AG04449 (cell line): Measurements from ENCODE around the gene PDE4D.
A peak's percentile ranks its signal among the peaks of the same experiment; 100 is the strongest.

Source experiments
- CTCF ChIA-PET: fragments of 350-600 bp; formaldehyde crosslinking; extraction: SDS; loops from one replicate; lab custom pipeline; 2021; ENCODE audit warnings: antibody characterized with exemption; lab: Yijun Ruan, JAX
- POLR2A ChIA-PET: fragments of 400-600, 350-600 bp; formaldehyde crosslinking; extraction: SDS; loops from one replicate; lab custom pipeline; 2020; ENCODE audit warnings: antibody characterized with exemption, inconsistent platforms; lab: Yijun Ruan, JAX
- DNase-seq: peaks from one replicate; pipeline ENCODE4 v3.0.0-alpha.2; 2010; ENCODE audit warnings: low read depth, low spot score
- H3K4me3 ChIP-seq: 2 replicates; pipeline ENCODE4 v1.5.1; 2011; ENCODE audit warnings: low read depth, mild to moderate bottlenecking, control low read depth, low read length
- CTCF ChIP-seq: IDR thresholded peaks from one replicate; pipeline ENCODE4 v1.5.1; 2011; ENCODE audit warnings: mild to moderate bottlenecking, moderate library complexity, low read length, control low read depth, inconsistent platforms; ENCODE audit not compliant: insufficient read depth; ENCODE audit errors: missing control alignments

PDE4D gene

GRCh38 chr5:59188419-59189225 is 704.9 kb downstream of the PDE4D start:
- no peak overlapping the region for H3K4me3 ChIP-seq
- DNase-seq, result no peak
- peak; percentile 39 for TF ChIP-seq CTCF
- POLR2A ChIA-PET, result no interaction called here
- CTCF ChIA-PET, result interaction anchor here (0.6 to 11.1 kb wide), 72 partner anchors 8 to 617 kb away, joined by 3 to 367 read pairs (median 5); no protein-coding TSS in a partner anchor

- ChIA-PET CTCF (interaction anchor here (0.9 to 11.1 kb wide), 50 partner anchors 9 to 617 kb away, joined by 3 to 367 read pairs (median 5); no protein-coding TSS in a partner anchor), POLR2A (no interaction called here)
- DNase-seq, result no peak
- peak overlapping the region; percentile 26; the same call in 1 of the 2 replicates for H3K4me3 ChIP-seq
- TF ChIP-seq CTCF, result no peak
Measured at GRCh38 chr5:59187857-59188256, 705.7 kb downstream of the PDE4D start.

- no peak for DNase-seq
- TF ChIP-seq CTCF, result no peak
- H3K4me3 ChIP-seq, result no peak overlapping the region
- CTCF ChIA-PET, result interaction anchor here (1.2 to 11.1 kb wide), 9 partner anchors 8 to 310 kb away, joined by 3 to 367 read pairs (median 20); no protein-coding TSS in a partner anchor
- POLR2A ChIA-PET, result no interaction called here
Measured at GRCh38 chr5:59186623-59187022, 706.9 kb downstream of the PDE4D start.

- TF ChIP-seq CTCF, result no peak
- DNase-seq, result no peak
- CTCF ChIA-PET, result interaction anchor here (0.8 to 11.1 kb wide), 8 partner anchors 11 to 293 kb away, joined by 4 to 367 read pairs (median 6); no protein-coding TSS in a partner anchor
- H3K4me3 ChIP-seq, result no peak overlapping the region
- POLR2A ChIA-PET, result no interaction called here
Measured at GRCh38 chr5:59185757-59186385, 707.7 kb downstream of the PDE4D start.

- TF ChIP-seq CTCF, result no peak
- CTCF ChIA-PET, result interaction anchor here (1.2 to 11.1 kb wide), 7 partner anchors 10 to 292 kb away, joined by 4 to 367 read pairs (median 6); no protein-coding TSS in a partner anchor
- POLR2A ChIA-PET, result no interaction called here
- no peak for DNase-seq
- H3K4me3 ChIP-seq, result no peak overlapping the region
Measured at GRCh38 chr5:59184769-59185168, 708.8 kb downstream of the PDE4D start.

GRCh38 chr5:59182760-59183159 is 710.8 kb downstream of the PDE4D start:
- no peak for TF ChIP-seq CTCF
- H3K4me3 ChIP-seq, result no peak overlapping the region
- CTCF ChIA-PET, result interaction anchor here (1.2 to 11.1 kb wide), 6 partner anchors 8 to 297 kb away, joined by 3 to 305 read pairs (median 8); no protein-coding TSS in a partner anchor
- no peak for DNase-seq
- POLR2A ChIA-PET, result no interaction called here
